K562 (cell line): ENCODE results near the gene CSRNP3. TPM values are rescaled to one million over a fixed set of nuclear protein-coding genes. Genes with fewer than 3 reads are reported as not detected.

Experiments used
- ATAC-seq: fragments of 200-7000 bp; cut with Tn5 transposase; 3 replicates; pipeline ENCODE4 v1.9.1; 2020; ENCODE audit warnings: moderate library complexity
- BruUV-seq: library from RNA; stranded (reverse); fragments of 400-500 nt; replicated peaks from 2 replicates; lab custom pipeline; 2021; lab: Mats Ljungman, UMichigan
- CTCF ChIA-PET: fragments of 300-600 bp; formaldehyde crosslinking; extraction: SDS; loops from one replicate; lab custom pipeline; 2021; ENCODE audit warnings: low intra/inter-chr PET ratio; lab: Yijun Ruan, JAX
- POLR2A ChIA-PET: fragments of 300-600, 350-650 bp; sonication (Branson Sonifier 250); formaldehyde crosslinking; extraction: SDS; loops from one replicate; lab custom pipeline; 2021; ENCODE audit warnings: antibody characterized with exemption, inconsistent platforms; lab: Yijun Ruan, JAX
- DNase-seq, 4 experiments: peaks; one replicate each; pipeline versions ENCODE4 v3.0.0 to v3.0.0-alpha.2; 2011 to 2018; ENCODE audit warnings: low spot score in 3 of 4, mixed read lengths in 3 of 4; ENCODE audit errors: extremely low read depth in 1 of 4
- FAIRE-seq: peaks from 2 replicates; lab custom pipeline; 2011; peaks lifted over from hg19 to GRCh38; lab: Jason Lieb, UNC
- H2AFZ ChIP-seq: 2 replicates; pipeline ENCODE4 v1.6.0; 2011; ENCODE audit warnings: low read depth, low read length, control low read depth, inconsistent platforms
- H3K27ac ChIP-seq: fragments of 200-600 bp; 3 replicates; pipeline ENCODE4 v1.8.0; 2011; ENCODE audit warnings: low read depth, mild to moderate bottlenecking, control low read depth, inconsistent platforms, low read length, moderate library complexity, mixed read lengths; ENCODE audit errors: extremely low read depth
- H3K27me3 ChIP-seq, 2 experiments: fragments of 300-600 bp in 1 of 2; 2 replicates in 1 of 2; 3 replicates in 1 of 2; pipeline versions ENCODE4 v1.6.0 to v1.8.0; 2011; ENCODE audit warnings: inconsistent platforms in 2 of 2, low read length in 2 of 2, mild to moderate bottlenecking in 1 of 2, mixed read lengths in 1 of 2, moderate library complexity in 1 of 2; ENCODE audit not compliant: control insufficient read depth in 2 of 2, insufficient read depth in 2 of 2
- H3K36me3 ChIP-seq: fragments of 300-600 bp; 3 replicates; pipeline ENCODE4 v1.8.0; 2011; ENCODE audit warnings: mild to moderate bottlenecking, low read length, inconsistent platforms; ENCODE audit not compliant: control insufficient read depth, insufficient read depth
- H3K4me1 ChIP-seq, 2 experiments: fragments of 200-600 bp in 1 of 2; replicated peaks in 1 of 2; 2 replicates in 1 of 2; 3 replicates in 1 of 2; pipeline versions ENCODE4 v1.5.1 to v1.8.0; 2011; ENCODE audit warnings: inconsistent platforms in 2 of 2, low read length in 2 of 2, mild to moderate bottlenecking in 1 of 2, mixed read lengths in 1 of 2, moderate library complexity in 1 of 2; ENCODE audit not compliant: control insufficient read depth in 2 of 2, insufficient read depth in 2 of 2
- H3K4me2 ChIP-seq: 2 replicates; pipeline ENCODE4 v1.6.1; 2011; ENCODE audit warnings: low read length, control low read depth, inconsistent platforms, mixed read lengths; ENCODE audit not compliant: insufficient read depth
- H3K4me3 ChIP-seq: fragments of 200-600 bp; sonication (generic), shearing (Covaris generic); 2 replicates; pipeline ENCODE4 v1.5.1; 2016; ENCODE audit warnings: control low read depth, inconsistent platforms
- H3K79me2 ChIP-seq: fragments of 200-600 bp; 3 replicates; pipeline ENCODE4 v1.8.0; 2011; ENCODE audit warnings: low read length, inconsistent platforms; ENCODE audit not compliant: control insufficient read depth, insufficient read depth
- H3K9ac ChIP-seq, 2 experiments: 2 replicates each; pipeline versions ENCODE4 v1.6.0 to v1.6.1; 2011; ENCODE audit warnings: low read depth in 2 of 2, low read length in 2 of 2, control low read depth in 1 of 2, inconsistent platforms in 1 of 2, mild to moderate bottlenecking in 1 of 2, mixed read lengths in 1 of 2; ENCODE audit not compliant: insufficient read depth in 1 of 2
- H3K9me1 ChIP-seq: one replicate; pipeline ENCODE4 v1.6.0; 2011; ENCODE audit warnings: inconsistent platforms, mild to moderate bottlenecking, low read length, moderate library complexity; ENCODE audit not compliant: control insufficient read depth, insufficient read depth
- H3K9me3 ChIP-seq: replicated peaks from 2 replicates; pipeline ENCODE4 v1.5.1; 2011; ENCODE audit warnings: low read depth, low read length, inconsistent platforms; ENCODE audit not compliant: control insufficient read depth, insufficient read depth
- H4K20me1 ChIP-seq: replicated peaks from 2 replicates; pipeline ENCODE4 v1.6.1; 2011; ENCODE audit warnings: low read length, inconsistent platforms, mixed read lengths; ENCODE audit not compliant: control insufficient read depth, insufficient read depth
- ADNP ChIP-seq: fragments of 200-800 bp; sonication (Bioruptor generic); IDR thresholded peaks from 2 replicates; pipeline ENCODE4 v1.6.1; 2016; ENCODE audit warnings: missing genetic modification characterization, missing compliant biosample characterization
- ELF2 ChIP-seq: fragments of 250-450 bp; sonication (Bioruptor Pico); IDR thresholded peaks from 2 replicates; pipeline ENCODE4 v1.5.0; 2021; ENCODE audit warnings: mild to moderate bottlenecking
- HMG20B ChIP-seq: fragments of 250-450 bp; sonication (Bioruptor Pico); IDR thresholded peaks from 2 replicates; pipeline ENCODE4 v1.5.0; 2021; ENCODE audit warnings: mild to moderate bottlenecking
- IFI16 ChIP-seq: fragments of 250-450 bp; sonication (Bioruptor Pico); IDR thresholded peaks from 2 replicates; pipeline ENCODE4 v2.1.2; 2022; ENCODE audit warnings: mild to moderate bottlenecking, inconsistent platforms
- SRSF1 ChIP-seq: fragments of 200-400 bp; formaldehyde crosslinking; IDR thresholded peaks from 2 replicates; pipeline ENCODE4 v1.6.1; 2017; ENCODE audit warnings: mild to moderate bottlenecking, low read depth, low read length, moderate library complexity
- ZNF592 ChIP-seq: fragments of 450-650 bp; IDR thresholded peaks from 2 replicates; pipeline ENCODE4 v1.6.1; 2017; ENCODE audit warnings: antibody characterized with exemption, mild to moderate bottlenecking
- in situ Hi-C: fragments of 300-500 bp; cut with MboI; formaldehyde crosslinking; loops from 4 replicates; pipeline ENCODE4 v1.15.0; 2018; ENCODE audit warnings: inconsistent platforms, mixed read lengths
- intact Hi-C: fragments of 100-400 bp; cut with micrococcal nuclease; formaldehyde crosslinking; loops from 2 replicates; pipeline ENCODE4 v1.14.2; 2022
- polyA plus RNA-seq, 8 experiments: library from polyadenylated mRNA; depleted of rRNA in 4 of 8; stranded (reverse) in 5 of 8; unstranded in 3 of 8; fragments of >200 nt; fragmentation: Nextera tagmentation in 2 of 8; fragmentation: Illumina TruSeq in 1 of 8; extraction: Ambion mirVana in 2 of 8; extraction: Trizol in 1 of 8; gene quantifications; 2 replicates each; pipeline versions ENCODE4 v1.2.1 to v1.2.3, GENCODE V29; 2011 to 2014; ENCODE audit warnings: inconsistent platforms in 1 of 8, missing spikeins in 1 of 8
- total RNA-seq, 7 experiments: library from RNA; depleted of rRNA in 6 of 7; stranded (reverse); fragments of >200 nt in 6 of 7; fragmentation: Illumina TruSeq in 2 of 7; extraction: Trizol in 2 of 7; gene quantifications; 2 replicates each; pipeline versions ENCODE4 v1.2.1 to v1.2.3, GENCODE V29; 2011 to 2021; ENCODE audit warnings: low replicate concordance in 1 of 7

Gene CSRNP3
- total and polyA plus RNA-seq, 9 of the 15 experiments (the other 6 are each of a cell fraction or from before 2014, with no cell fraction given) = not detected

DNA sequence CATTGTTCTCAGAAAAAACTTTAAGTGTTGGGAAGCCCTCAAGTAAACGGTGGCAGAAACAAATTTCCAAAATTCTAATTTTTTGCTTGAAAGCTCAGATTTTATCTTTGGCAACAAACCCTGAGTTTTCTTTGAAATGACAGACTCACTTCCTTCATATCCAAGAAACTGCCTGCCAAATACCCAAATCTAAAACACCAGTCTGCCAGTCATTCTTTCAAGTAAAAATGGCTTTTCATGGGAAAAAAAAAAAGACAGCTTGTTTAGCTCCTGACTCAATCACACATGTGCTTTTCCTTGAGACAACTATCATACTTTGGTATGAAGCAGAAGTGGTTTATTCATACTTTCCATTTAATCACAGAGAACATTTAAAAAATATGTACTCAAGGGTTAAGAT is 40.6 kb upstream of the CSRNP3 start (continued):
- TF ChIP-seq HMG20B (CRISPR knock-in tag) (no peak), ZNF592 (no peak)
- TF ChIP-seq, all 486 proteins: peak for 0

DNA sequence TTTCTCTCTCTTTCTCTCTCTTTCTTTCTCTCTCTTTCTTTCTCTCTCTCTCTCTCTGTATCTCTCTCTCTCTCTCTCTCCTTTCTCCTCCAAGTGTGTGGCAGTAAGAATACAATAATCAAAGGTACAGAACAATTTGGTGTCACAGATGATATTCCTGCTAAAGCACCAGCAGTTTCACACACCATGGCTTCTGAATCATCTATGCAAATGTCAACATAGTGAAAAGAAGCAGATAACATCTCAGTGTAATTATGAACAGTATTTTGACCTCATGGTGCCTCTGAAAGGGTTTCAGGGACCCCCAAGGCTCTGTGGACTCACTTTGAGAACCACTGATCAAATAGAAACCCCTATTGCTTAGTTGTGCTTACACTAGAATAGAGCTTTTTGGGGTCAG is 38.5 kb upstream of the CSRNP3 start:
- H2AFZ ChIP-seq = no peak overlapping the region
- BruUV-seq = no TSS peak
- no peaks in the 10 kb centered on the region for H3K9me1 ChIP-seq
- no peak overlapping the region for H3K4me3 ChIP-seq
- intact Hi-C loops (no loop called here), in situ Hi-C loops (no loop called here)
- H4K20me1 ChIP-seq = no peaks in the 10 kb centered on the region
- no peak overlapping the region for H3K9ac ChIP-seq
- H3K4me2 ChIP-seq = no peak overlapping the region
- no peaks in the 10 kb centered on the region for H3K4me1 ChIP-seq
- no peak overlapping the region for H3K27ac ChIP-seq
- H3K79me2 ChIP-seq = no peaks in the 10 kb centered on the region
- ChIA-PET POLR2A (no interaction called here), CTCF (interaction anchor here (0.6 kb wide), 1 partner anchor 33 kb away, joined by 3 read pairs; no protein-coding TSS in a partner anchor)
- no peaks in the 10 kb centered on the region for H3K36me3 ChIP-seq
- H3K9me3 ChIP-seq = peaks cover 3% of the 10 kb centered on the region; the same call in 1 of the 2 replicates
- ATAC-seq (no peak), DNase-seq (no peak), FAIRE-seq (no peak)
- H3K27me3 ChIP-seq = no peaks in the 10 kb centered on the region
- no peak for TF ChIP-seq IFI16 (CRISPR knock-in tag)
- no peak for TF ChIP-seq SRSF1
- no peak for TF ChIP-seq ADNP (tag)
- no peak for TF ChIP-seq ELF2
